HG02973 (cell line): Measurements from ENCODE around the gene TUBGCP3.
"Not testable (repeated sequence)": the region's sequence is repeated elsewhere in the genome, so short reads cannot be mapped to it uniquely, and the experiment has no call there.

Source experiments
- ATAC-seq: cut with Tn5 transposase; IDR thresholded peaks from one replicate; pipeline ENCODE4 v1.9.1; 2021; ENCODE audit warnings: moderate library complexity; ENCODE audit not compliant: unreplicated experiment

Gene TUBGCP3, protein sequence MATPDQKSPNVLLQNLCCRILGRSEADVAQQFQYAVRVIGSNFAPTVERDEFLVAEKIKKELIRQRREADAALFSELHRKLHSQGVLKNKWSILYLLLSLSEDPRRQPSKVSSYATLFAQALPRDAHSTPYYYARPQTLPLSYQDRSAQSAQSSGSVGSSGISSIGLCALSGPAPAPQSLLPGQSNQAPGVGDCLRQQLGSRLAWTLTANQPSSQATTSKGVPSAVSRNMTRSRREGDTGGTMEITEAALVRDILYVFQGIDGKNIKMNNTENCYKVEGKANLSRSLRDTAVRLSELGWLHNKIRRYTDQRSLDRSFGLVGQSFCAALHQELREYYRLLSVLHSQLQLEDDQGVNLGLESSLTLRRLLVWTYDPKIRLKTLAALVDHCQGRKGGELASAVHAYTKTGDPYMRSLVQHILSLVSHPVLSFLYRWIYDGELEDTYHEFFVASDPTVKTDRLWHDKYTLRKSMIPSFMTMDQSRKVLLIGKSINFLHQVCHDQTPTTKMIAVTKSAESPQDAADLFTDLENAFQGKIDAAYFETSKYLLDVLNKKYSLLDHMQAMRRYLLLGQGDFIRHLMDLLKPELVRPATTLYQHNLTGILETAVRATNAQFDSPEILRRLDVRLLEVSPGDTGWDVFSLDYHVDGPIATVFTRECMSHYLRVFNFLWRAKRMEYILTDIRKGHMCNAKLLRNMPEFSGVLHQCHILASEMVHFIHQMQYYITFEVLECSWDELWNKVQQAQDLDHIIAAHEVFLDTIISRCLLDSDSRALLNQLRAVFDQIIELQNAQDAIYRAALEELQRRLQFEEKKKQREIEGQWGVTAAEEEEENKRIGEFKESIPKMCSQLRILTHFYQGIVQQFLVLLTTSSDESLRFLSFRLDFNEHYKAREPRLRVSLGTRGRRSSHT

DNA sequence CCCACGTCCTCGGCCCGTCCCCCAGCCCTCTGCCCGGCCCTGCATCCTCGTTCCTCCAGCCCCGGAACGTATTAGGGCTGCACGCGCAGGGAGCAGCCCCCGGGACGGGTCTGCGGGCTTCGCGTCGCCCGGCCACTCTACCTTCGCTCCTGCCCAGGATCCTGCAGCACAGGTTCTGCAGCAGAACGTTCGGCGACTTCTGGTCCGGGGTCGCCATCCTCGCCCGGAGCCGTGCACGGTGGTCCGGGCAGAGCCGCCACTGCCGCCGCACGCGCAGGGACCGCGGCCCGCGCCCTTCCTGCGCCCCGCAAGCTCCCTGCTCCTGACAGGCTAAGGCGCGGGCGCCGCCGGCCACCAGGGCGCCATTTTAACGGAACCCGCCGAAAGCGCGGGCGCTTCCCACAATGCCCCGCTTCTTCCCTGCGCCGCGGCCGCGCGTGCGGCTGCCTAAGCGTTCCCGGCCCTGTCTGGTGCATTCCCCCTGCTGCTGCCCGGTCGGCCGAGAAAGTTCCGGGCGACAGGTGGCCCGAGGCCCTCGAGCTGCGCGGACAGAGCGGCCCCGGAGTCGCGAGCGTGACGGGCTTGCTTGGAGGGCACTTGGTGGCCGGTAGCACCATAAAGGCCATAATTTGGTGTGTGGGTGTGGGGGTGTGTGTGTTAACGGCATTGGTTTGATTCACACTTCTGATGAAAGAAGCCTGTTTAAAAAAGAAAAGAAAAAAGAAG is at the start of gene TUBGCP3:
Gene TUBGCP3, minus strand, starts transcription at position 390 of the 726 bp plus-strand sequence. Its CDS starts 173 bp downstream, at position 217.
- ATAC-seq = peak; percentile 72

DNA sequence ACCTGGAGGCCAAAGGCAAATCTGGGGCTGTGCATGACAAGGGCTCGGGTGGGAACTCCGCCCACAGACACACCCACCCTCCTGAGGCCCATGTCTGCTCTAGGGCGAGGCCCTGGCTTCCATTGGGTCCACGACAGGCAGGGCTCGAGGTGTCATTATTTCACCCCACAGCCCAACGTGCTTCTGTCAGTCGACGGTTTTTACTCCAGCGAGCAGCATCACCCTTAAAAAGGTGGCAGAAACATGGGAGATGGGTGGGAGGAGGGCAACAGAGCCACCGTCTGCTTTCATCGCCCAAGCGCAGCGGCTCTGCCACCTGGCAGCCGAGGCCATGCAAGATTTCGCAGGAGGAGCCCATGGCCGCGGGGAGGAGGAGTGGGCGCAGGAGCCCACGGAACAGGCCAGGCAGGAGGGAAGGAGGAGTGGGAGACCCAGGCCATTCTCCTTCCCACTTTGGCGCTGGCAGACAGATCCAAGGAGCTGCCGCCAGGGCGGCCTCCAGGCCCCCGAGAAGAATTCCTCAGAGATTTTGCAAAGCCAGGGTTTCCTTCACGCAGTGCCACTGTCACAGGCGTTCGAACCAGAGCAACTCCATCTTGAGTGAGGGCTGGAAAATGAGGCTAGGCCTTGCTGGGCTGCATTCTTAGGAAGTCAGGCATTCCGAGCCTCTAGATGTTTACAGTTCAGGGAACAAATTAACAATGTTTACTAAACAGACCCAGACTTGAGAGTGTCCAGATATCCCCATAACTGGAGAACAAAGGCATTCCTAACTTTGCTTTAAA is 49.3 kb upstream of the TUBGCP3 start:
- no peak for ATAC-seq

DNA sequence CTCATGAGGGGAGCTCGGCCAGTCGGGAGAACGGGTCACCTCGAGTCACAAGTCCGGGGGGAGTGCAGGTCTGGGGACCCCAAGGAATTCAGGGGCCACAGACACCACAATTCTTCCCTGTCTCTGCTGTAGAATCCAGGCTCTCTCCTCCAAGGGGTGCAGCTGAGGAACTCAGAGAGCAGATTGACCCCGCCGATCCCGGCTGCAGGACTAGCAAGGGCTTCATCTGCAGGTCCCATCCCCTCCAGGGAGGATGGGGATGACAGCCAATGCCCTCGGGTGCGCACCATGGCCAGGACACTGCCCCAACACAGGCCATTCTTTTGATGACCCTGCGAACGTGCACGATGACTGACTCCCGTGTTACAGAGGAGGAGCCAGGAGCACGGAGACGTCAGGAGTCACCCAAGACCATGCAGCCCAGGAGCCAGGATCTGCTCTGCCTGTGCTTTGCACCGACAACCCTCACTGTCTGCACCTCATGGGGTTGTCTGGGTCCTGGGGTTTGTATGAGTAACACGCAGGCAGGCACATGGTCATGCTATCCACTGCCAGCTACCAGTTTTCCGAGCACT is 48.5 kb upstream of the TUBGCP3 start:
- ATAC-seq = no peak

DNA sequence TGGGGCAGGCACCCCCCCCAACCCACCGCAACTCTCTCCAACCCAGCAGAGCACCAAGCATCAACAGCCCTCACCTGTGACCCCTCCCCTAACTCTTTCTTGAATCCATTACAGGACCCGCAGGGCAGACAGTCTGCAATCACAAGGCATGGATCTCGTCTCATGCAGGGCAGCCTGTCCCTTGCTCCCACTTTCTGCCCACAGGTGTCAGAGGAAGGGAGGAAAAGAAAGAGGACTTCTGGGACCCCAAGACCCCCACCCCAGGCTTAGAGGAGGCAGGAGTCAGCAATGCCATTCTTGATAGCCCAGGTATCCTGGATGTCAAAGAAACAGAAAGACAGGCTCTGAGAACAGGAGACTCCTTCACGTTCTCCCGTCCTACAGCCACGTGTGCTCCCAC is 47.4 kb upstream of the TUBGCP3 start:
- ATAC-seq = no peak

DNA sequence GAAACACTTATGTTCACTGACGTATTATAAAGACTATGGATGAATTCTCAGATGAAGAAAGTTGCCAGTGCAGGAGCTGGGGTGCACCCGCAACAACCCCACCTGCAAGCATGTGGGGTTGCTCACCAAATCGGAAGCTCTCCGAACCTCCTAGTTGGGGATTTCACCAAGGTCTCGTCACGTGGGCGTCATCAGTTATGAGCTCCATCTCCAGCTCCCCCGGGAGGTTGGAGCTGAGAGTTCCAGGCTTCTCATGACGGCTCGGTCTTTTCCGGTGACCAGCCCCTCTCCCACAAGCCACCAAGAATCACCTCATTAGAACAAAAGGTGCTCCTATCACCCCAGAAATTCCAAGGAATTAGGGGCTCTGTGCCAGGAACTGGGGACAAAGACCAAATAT is 46.1 kb upstream of the TUBGCP3 start:
- no peak for ATAC-seq

DNA sequence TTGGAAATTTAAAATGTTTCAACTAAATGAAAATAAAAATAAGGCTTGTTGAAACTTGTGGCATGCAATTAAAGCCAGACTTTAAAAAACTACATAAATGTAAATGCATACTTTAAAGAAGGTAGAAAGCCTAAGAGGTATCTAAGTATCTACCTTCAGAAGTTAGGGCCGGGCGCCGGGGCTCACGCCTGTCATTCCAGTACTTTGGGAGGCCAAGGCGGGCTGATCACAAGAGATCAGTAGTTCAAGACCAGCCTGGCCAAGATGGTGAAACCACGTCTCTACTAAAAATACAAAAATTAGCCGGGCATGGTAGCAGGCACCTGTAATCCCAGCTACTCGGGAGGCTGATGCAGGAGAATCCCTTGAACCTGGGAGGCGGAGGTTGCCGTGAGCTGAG is 42.3 kb upstream of the TUBGCP3 start:
- ATAC-seq = not testable (repeated sequence)

DNA sequence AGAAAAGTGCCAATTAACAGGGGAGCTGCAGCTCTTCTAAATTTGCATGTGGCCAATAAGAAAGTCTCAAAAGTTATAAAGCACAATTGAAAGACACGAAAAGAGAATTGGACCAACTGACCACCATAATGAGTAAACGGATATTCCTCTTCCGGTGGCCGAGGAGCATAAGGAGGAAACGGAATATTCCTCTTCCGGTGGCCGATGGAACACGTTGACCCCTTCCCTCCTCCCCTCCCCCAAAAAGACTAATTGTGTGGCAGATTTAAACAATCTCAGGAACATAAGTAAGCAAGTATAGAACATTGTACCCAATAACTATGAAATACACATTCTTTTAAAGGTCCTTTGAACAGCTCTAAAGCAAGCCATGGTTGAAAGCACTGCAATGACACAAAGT is 41.2 kb upstream of the TUBGCP3 start:
- no peak for ATAC-seq

DNA sequence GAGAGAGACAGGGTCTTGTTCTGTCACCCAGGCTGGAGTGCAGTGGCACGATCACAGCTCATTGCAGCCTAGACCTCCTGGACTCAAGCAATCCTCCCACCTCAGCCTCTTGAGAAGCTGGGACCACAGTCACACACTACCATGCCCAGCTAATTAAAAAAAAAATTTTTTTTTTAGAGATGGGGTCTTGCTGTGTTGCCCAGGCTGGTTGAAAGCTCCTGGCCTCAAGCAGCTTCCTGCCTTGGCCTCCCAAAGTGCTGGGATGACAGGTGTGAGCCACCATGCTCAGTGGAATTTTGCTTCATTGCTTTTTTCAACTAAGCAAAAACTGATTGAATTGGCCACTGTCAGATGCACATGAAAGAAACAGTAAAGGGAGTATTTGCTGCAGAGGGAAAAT is 39.7 kb upstream of the TUBGCP3 start:
- ATAC-seq = not testable (repeated sequence)

DNA sequence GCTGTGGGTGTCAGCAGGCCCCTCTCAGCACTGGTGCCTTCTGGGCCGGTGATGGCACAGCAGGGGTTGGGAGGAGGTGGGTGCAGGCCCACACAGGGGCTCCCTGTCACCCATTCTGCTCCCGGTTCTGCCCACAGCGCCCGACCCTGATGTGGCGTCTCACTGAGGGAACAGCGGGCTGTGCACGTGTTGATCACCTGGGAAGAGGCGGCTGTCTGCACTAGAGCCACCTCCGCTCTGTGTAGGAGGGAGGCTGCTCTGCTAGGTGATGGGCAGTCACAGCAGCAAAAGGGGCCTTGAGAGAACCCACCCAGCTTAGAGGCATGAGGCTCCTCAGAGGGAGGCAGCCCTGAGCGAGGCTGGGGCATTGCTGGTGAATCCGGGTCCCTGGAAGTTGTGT is 39.2 kb upstream of the TUBGCP3 start:
- ATAC-seq = no peak

DNA sequence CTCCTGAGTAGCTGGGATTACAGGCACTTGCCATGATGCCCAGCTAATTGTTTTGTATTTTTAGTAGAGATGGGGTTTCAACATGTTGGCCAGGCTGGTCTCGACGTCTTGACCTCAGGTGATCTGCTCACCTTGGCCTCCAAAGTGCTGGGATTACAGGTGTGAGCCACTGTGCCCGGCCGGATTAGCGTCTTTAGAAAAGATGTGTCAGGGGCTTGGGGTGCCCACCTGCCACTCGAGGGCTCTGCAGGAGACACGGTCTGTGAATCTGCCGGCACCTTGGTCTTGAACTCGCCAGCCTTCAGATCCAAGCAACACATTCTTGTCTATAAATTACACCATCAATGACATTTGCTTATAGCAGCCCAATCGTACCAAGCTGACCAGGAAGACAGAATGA is 38.8 kb upstream of the TUBGCP3 start:
- ATAC-seq = no peak

DNA sequence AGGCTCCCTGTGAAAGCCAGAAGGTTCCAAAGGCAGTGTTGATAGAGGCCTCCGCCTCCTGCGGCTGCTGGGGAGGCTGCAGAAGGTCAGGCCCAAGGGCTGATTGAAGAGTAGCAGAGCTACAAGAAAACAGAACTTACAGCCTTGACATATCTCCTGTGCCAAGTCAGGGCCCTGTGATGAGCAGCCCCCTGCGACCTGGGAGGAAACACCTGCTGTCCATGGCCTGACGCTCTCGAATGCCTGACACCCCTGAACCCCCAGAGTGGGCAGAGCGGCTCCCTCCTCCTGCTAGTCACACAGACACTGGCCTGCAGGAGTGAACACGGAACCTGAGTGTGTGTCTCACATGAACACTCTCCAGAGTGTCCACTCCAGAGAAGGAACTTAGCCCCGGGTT is 38.2 kb upstream of the TUBGCP3 start:
- no peak for ATAC-seq

DNA sequence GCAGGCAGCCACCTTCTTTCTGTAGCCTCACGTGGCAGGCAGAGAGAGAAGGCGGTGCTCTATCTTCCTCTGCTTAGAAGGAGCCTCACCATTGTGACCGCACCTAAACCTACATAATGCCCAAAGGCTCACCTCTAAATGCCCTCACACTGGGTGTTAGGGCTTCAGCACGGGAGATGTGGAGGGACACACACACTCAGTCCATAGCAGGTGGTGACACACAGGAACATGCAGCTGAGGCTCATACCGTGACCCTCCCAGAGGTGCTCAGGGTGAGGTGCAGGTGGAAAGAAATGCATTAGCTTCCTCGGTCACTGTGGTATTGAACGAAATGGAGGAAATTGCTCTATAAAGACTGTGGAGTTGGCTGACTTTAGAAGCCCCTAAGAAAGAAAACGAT is 37.7 kb upstream of the TUBGCP3 start:
- ATAC-seq = no peak

DNA sequence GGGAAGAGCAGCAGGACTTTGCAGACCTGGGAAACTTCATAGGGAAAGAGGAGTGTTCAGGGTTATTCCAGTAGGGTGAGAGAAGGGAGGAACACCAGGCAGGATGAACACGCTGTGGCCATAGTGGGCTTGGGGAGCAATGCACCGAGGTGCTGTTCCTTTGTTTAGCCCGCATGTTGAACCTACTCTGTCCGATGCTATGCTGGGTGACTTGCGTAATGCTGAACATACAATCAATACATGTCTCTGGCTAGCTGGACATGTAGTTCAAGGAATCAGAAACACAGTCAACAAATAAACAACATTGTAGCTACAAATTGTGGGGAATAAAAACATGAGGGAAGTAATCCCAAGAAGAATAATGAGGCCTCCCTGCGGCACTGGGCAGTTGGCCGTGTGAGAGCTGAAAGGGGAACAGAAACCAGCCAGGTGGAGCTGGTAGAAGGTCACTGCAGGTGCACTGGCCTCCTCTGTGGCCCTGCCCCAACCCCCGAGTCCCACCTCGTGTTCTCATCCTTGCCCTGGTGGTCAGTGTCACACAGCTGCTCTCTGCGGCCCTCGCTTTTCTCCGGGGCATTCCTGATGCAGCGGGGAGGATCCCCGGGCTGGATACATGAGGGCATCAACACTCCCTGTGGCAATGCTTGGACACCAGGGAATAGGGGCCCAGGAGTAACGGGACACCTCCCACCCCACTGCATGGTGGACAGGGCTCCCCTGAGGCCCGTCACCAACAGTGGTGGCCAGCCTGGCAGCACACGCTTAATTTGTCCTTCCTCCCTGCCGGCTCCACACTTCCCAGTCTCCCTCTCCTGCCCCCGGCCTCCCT is 36.9 kb upstream of the TUBGCP3 start:
- no peak for ATAC-seq

DNA sequence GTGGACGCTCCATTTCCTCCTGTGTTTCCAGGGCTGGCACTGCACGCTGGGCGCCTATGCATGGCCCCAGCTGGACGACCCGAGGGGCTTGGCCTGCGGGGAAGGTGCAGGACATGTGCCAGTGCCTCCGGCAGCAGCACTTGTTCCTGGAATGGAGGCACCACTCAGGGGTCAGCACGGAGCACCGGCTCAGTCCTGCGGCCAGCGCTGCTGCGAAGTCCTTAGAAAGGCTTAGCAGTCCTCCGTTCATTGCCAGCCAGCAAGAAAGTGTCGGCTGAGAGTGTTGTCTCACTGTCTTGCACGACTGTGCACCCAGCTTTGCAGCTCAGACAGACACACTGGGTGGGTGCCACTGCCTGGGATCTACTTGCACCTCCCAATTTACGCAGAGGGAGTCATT is 36.1 kb upstream of the TUBGCP3 start:
- ATAC-seq = no peak

DNA sequence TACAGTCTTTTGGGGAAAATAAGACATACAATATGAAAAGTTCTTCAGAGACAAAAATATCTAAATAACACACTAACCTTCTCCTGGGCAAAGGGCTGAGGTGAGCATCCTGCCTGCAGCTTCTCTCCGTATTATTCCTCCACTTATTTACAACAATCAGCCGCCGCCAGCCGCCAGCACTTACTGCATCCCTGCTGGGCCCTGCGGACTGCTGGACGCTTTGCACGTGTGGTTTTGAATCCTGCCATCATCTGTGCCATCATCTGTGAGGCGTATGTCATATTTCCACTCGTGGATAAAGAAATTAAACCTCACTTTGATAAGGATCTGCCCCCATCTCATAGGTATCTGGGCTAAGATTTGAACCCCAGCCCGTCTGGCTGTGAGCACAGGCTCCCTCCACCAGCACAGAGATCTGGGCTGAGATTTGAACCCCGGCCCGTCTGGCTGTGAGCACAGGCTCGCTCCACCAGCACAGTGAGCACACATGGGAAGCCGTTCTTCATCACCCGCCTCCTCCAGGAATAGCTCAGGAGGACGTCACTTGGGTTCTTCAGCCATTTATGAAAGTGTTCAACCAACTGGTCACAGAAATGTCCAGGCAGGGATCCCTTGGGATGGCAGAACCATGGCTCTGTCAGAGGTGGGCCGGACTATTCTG is 35.2 kb upstream of the TUBGCP3 start:
- no peak for ATAC-seq

DNA sequence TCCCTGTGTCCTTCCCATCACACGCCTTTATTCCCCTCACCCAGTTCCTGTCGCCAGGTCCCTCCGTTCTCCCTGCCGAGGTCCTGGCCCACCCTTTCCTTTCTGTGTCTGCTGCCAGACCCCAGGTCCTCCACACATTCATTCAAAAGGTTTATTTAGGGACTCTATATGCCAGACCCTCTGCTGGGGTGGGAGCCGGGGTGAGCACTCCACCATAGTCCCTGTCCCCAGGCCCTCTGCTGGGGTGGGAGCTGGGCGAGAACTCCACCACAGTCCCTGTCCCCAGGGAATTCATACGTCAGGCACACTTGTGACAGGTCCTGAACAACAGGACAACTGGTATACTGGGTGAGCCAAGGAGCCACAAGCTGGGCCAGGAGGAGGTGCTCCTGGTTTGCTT is 34.4 kb upstream of the TUBGCP3 start:
- no peak for ATAC-seq

DNA sequence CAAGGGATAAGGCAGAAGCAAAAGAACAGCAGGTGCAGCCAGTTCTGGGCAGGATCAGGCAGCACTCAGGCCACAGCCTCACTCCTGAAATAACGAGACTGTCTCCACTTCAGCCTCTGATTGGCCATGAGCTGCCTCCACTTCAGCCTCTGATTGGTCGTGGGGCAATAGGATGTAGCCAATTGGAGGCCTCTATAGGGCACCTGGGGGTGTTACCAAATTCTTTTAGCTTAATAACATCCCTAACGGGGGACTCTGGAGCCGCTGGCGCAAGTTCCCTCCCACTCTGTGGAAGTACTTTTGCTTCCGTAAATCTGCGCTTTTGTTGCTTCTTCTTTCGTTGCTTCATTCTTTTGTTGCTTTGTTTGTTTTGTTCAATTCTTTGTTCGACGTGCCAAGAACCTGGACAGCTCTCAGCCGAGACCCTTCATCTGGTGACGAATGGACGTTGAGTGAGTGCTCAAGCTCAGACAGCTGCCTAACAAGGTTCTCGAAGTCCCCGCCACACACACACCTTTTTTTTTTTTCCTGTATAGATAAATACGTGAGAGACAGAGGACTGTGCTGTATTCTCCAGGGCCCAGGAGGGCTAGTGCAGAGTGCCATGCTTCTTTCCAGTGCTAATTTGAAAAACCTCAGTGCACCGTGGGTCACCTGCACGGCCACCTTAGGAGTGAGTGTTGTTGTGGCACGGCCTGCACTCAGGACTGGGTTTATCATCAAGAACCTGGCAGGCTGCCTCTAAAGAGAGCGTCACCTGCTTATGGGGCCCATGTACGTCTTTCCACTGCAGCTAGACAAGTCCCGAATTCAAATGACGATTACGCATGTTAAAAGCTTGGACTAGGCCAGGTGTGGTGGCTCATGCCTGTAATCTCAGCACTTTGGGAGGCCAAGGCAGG is 32.0 kb upstream of the TUBGCP3 start:
- no peak for ATAC-seq

DNA sequence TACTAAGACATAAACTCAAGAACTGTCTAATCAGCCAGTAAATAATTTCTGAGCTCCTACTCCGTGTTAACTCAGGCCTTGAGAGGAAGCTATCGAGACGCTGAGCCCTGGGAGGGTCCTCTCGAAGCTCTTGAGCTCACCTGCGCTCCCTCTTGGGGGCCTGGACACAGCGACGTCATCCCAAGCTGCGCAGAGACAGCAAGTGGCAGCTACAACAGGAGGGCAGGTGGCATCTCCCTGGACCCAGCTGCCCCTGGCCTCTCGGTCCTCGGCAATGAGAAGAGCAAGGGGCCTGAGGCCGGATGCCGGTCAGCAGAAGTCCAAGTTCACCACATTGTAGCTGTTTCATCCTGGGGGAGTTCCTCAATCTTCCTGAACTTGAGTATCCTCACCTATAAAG is 30.5 kb upstream of the TUBGCP3 start:
- ATAC-seq = no peak
